Fibroblast of villous mesenchyme (primary cell): Measurements from ENCODE around the gene CDKN2B. TPM values are rescaled to one million over a fixed set of nuclear protein-coding genes. Genes with fewer than 3 reads are reported as not detected.
A peak's percentile ranks its signal among the peaks of the same experiment; 100 is the strongest.

Experiments used
- DNase-seq: peaks from one replicate; pipeline ENCODE4 v3.0.0-alpha.2; 2010; ENCODE audit warnings: low read depth
- H3K4me3 ChIP-seq: 2 replicates; pipeline ENCODE4 v1.5.1; 2011; ENCODE audit warnings: low read depth, mild to moderate bottlenecking, low read length
- total RNA-seq: library from RNA; depleted of rRNA; stranded (reverse); fragments of >200 nt; gene quantifications from 2 replicates; pipeline ENCODE4 v1.2.3, GENCODE V29; 2012
- TF ChIP-seq, protein P1 (sequence below): IDR thresholded peaks from 2 replicates; pipeline ENCODE4 v1.5.1; 2012; ENCODE audit warnings: low read depth, mild to moderate bottlenecking, low read length; ENCODE audit not compliant: insufficient read depth

CDKN2B gene
- total RNA-seq, 1 donor = 43.2 TPM

DNA sequence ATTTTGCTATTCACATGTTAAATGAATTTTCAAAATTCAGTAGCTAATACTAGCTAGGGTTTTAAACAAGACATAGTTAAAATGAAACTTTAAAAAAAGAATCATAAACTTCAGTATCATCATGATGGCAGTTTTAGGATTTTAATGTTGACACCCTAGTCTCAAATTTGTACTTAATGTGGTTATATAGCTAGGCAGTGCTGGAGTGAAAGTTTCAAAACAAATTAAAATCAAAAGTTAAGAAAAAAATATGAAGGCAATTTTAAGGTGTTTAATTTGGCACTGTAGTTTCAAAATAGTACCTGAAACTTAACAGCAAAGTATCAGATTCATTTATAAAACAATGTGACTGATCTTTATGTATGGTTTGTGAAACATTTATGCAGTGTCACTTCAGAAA is 19.3 kb upstream of the CDKN2B start:
- no peak overlapping the region for H3K4me3 ChIP-seq
- TF ChIP-seq, protein P1, sequence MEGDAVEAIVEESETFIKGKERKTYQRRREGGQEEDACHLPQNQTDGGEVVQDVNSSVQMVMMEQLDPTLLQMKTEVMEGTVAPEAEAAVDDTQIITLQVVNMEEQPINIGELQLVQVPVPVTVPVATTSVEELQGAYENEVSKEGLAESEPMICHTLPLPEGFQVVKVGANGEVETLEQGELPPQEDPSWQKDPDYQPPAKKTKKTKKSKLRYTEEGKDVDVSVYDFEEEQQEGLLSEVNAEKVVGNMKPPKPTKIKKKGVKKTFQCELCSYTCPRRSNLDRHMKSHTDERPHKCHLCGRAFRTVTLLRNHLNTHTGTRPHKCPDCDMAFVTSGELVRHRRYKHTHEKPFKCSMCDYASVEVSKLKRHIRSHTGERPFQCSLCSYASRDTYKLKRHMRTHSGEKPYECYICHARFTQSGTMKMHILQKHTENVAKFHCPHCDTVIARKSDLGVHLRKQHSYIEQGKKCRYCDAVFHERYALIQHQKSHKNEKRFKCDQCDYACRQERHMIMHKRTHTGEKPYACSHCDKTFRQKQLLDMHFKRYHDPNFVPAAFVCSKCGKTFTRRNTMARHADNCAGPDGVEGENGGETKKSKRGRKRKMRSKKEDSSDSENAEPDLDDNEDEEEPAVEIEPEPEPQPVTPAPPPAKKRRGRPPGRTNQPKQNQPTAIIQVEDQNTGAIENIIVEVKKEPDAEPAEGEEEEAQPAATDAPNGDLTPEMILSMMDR = no peak
- DNase-seq = no peak

DNA sequence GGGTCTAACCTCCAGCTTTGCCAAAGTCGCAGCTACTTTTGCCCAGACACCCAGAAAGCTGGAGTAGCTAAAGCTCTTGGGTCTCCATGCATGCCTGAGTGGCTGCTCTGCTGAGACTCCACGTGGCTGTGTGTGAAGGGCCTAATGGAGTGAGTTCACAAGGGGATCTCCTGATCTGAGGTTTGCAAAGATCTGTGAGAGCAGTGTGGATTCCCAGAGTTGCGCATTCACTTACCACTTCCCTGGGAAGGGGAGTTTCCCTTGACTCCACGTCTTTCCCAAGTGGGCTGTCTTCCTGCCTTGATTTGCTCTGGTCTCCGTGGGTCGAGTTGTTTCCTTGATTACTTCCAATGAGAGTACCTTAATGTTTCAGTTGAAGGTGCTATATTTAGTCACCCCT is 17.6 kb upstream of the CDKN2B start:
- DNase-seq = no peak
- H3K4me3 ChIP-seq = no peak overlapping the region
- TF ChIP-seq, protein P1 = no peak

DNA sequence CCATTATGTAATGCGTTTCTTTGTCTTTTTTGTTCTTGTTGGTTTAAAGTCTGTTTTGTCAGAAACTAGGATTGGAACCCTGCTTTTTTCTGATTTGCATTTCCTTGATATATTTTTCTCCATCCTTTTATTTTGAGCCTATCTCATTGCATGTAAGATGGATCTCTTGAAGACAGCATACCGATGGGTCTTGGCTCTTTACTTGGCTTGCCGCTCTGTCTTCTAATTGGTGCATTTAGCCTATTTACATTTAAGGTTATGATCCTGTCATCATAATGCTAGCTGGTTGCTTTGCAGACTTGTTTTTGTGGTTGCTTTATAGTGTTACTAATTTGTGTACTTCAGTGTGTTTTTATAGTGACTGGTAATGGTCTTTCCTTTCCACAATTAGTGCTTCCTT is 13.3 kb upstream of the CDKN2B start:
- no peak for DNase-seq
- H3K4me3 ChIP-seq = no peak overlapping the region
- TF ChIP-seq, protein P1 = no peak

DNA sequence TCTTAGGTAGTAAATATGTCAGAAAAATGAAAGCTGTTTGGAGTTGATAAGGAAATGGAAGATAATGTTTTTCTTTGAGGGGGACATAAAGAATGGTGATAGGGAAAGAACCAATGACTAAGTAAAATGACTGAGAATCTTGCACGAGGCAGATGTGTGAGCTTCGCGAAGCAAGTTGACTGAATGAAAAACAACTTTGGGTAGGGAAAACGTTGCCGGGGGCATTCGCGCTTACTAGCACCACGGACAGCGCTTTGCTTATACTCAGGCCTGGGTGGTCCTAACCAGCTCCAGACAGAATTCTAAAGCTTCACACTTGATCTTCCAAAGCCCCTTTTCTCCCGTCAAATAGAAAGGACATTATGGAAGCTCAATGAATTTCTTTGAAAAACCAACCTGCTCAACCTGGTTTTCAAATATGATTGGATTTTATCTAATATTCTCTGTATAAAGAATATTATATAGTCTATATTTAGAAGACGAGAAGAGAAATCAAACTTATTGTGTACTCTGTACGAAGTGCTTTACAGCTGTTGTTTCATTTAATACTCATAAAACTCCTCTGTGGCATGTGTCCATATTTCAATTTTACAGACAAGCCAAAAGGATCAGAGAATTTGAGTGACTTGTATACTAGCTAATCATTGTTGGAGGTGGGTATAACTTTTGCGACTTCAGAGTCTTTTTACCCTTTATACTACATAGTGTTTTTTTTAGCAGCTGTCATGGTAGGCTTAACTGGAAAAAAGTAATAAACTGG is 1.9 kb upstream of the CDKN2B start:
- DNase-seq = peak; percentile 55
- H3K4me3 ChIP-seq = no peak overlapping the region
- TF ChIP-seq, protein P1 = no peak

DNA sequence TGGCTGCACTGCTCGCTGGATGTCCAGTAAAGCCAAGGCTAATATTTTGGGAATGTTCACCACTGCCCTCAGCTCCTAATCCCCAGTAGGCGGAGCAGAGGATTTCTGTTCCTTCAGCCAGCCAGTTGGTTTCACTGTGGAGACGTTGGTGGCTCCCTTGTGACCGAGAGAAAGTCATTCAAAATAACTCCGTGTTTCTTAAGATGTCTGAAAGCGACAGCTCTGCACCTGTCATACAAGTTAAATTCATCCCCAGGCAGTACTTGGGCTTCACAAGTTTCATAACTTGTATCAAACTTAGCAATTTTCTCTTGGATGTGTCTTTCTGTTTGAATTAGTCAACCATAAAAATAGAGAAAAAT is 382 bp upstream of the CDKN2B start:
- H3K4me3 ChIP-seq = peak overlapping the region; percentile 86
- TF ChIP-seq, protein P1 = peak; percentile 39
- DNase-seq = no peak

DNA sequence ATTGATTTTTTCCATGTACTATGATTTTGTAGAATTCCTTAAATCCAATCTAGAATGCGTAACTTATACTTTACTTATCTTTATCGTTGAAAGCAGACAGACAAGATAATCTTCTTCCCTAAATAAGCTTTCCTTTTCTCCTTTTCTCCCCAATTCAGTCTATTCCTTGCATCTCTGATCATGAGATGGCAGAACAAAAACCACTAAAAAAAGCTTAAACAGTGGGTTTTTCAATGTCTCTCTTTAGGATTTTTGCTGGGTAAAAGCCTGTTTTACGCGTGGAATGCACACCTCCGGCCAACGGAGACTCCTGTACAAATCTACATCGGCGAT is 755 bp downstream of the CDKN2B start:
- peak overlapping the region; percentile 86 for H3K4me3 ChIP-seq
- TF ChIP-seq, protein P1 = no peak
- DNase-seq = no peak
